Transverse colon (tissue), 4 donors: Measurements from ENCODE around the gene CHST1.

Experiments used
- EP300 ChIP-seq: sonication (generic); formaldehyde crosslinking; IDR thresholded peaks from one replicate; pipeline ENCODE4 v1.6.1; 2017; ENCODE audit warnings: antibody characterized with exemption, low read depth
- POLR2A ChIP-seq: fragments of 450-650 bp; IDR thresholded peaks from one replicate; pipeline ENCODE4 v1.6.1; 2016; ENCODE audit warnings: antibody characterized with exemption, mild to moderate bottlenecking, moderate library complexity
- POLR2AphosphoS5 ChIP-seq, 3 donors: sonication (generic); formaldehyde crosslinking; IDR thresholded peaks; one replicate each; pipeline ENCODE4 v1.6.1; 2016; ENCODE audit warnings: antibody characterized with exemption in 3 of 3
- TF ChIP-seq, protein P1 (sequence below), 5 experiments: fragments of 200-600 bp in 3 of 5; fragments of 450-650 bp in 2 of 5; sonication (generic) in 3 of 5; IDR thresholded peaks; 1 replicate in 2 of 5; 2 replicates in 3 of 5; pipeline ENCODE4 v1.5.1; 2016 to 2017; ENCODE audit warnings: antibody characterized with exemption in 5 of 5, inconsistent platforms in 3 of 5, mild to moderate bottlenecking in 2 of 5, moderate library complexity in 1 of 5

DNA sequence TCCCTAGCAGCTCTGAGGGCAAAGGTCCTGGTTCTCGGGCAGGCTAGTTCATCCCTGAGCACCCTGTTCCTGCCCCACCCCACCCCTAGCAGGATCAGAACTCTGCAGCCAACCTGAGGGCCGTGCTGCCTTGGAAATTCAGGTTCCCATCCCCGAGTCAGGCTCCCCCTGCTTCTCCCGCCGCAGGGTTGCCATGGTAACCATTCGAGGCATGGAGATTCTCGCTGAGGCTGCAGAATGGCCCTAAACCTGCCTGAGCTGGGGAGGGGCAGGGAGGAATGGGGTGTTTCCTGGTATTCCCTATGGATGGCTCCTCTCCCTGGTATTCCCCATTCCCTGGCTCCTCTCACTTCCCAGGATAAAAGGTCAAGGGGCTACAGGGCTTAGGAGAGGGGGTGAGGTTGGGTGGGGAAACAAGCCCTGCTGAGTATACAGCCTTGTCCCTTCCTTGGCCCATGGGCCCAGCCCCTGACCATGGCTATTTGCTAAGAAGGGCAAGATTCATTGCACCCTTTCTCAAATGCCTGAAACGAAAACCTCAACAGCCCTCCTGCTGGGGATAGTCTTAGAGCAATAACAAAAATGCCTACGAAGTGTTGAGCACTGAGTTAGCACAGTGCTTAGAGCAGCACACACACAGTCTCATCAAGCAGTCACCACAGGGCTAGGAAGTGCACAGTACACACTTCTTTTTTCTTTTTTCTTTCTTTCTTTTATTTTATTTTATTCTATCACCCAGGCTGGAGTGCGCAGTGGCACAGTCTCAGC is 58.7 kb downstream of the CHST1 start:
- TF ChIP-seq, protein P1, sequence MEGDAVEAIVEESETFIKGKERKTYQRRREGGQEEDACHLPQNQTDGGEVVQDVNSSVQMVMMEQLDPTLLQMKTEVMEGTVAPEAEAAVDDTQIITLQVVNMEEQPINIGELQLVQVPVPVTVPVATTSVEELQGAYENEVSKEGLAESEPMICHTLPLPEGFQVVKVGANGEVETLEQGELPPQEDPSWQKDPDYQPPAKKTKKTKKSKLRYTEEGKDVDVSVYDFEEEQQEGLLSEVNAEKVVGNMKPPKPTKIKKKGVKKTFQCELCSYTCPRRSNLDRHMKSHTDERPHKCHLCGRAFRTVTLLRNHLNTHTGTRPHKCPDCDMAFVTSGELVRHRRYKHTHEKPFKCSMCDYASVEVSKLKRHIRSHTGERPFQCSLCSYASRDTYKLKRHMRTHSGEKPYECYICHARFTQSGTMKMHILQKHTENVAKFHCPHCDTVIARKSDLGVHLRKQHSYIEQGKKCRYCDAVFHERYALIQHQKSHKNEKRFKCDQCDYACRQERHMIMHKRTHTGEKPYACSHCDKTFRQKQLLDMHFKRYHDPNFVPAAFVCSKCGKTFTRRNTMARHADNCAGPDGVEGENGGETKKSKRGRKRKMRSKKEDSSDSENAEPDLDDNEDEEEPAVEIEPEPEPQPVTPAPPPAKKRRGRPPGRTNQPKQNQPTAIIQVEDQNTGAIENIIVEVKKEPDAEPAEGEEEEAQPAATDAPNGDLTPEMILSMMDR (IDR thresholded peaks at IDR 0.05): no peak
- no peak for TF ChIP-seq POLR2AphosphoS5 (IDR thresholded peaks at IDR 0.05)
- no peak for TF ChIP-seq POLR2A
- TF ChIP-seq EP300: no peak
